ENCODE measurements around the gene SELL.

DNA sequence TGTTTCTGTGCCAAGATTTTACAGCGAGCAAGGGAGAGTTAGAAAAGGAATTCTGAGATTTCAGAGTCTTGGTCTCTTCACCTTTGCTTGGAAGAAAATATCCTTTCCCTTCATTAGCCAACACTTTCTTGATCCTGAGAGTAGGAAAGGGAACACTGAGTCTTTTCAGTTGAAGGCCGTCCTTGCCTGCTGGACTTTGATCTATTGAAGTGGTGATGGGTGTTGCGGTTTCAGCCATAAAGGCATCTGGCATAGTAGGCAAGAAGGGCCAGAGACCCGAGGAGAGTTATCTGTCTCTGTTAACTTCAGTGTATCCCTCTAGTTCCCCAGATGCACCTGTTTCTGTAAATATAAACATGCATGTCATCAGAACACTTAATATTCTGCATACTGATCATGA, 12.7 kb upstream of the SELL start:
- TF ChIP-seq SUZ12 (IDR thresholded peaks at IDR 0.05; ENCODE audit: extremely low read depth, insufficient read depth, insufficient read length): no peak
- TF ChIP-seq YY1 (IDR thresholded peaks at IDR 0.05; ENCODE audit: insufficient read depth, insufficient read length): no peak

Data from NT2/D1 (cell line).